Stimulated activated CD4-positive, alpha-beta T cell treated with anti-CD3 and anti-CD28 coated beads, Interleukin-15, amount 100 ng/mL, for 1 hour (primary cell): ENCODE data around the gene NOL4L.

Experiments
- DNase-seq, 2 donors: peaks; one replicate each; pipeline ENCODE4 v3.0.0-alpha.2; 2020; ENCODE audit warnings: low read depth in 1 of 2, low spot score in 1 of 2

Gene NOL4L

DNA sequence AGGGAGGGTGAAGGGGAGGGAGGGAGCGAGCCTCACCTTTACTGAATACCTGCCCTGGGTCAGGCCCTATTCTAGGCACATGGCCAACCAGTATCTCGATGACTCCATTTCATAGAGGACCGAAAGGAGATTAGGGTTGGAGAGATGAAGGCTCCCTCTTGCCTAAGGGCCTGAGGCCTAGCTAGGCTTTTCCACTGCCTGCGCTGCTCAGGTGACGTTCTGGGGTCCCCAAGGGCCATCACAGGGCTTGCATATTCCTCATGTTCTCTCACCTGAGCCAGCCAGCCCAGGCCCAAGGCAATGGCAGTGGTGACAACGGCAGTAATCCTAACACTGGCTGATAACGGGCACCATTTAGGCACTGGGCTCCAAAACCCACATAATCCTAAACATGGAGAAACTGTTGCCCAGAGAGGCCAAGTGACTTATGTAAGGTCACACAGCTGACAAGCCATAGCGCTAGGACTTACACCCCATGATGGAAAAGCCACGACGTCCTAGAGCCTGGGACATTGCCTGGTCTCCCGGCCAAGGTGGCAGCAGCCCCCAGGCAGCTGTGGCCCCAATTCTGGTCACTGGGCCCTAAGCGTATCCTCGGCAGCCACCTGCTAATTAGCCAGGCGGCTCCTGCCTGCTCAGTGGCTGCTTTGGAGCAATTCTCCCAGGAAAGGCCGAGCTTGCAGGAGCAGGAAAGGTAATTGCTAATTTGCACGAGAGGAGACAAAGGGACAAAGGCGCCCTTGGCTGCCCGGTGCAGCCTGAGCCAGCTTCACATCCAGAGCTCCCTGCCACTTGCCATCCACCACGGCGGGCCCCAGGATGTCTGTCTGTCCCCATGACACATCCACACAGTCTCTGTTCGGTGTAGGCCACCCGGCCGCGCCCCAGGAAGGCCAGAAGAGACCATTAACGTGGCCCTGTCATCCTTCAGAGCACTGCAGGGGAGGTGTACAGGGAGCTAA is 21.5 kb downstream of the NOL4L start:
- DNase-seq = no peak

- DNase-seq = no peak
Observed at GRCh38 chr20:32562495-32562911, 22.6 kb downstream of the NOL4L start.

DNA sequence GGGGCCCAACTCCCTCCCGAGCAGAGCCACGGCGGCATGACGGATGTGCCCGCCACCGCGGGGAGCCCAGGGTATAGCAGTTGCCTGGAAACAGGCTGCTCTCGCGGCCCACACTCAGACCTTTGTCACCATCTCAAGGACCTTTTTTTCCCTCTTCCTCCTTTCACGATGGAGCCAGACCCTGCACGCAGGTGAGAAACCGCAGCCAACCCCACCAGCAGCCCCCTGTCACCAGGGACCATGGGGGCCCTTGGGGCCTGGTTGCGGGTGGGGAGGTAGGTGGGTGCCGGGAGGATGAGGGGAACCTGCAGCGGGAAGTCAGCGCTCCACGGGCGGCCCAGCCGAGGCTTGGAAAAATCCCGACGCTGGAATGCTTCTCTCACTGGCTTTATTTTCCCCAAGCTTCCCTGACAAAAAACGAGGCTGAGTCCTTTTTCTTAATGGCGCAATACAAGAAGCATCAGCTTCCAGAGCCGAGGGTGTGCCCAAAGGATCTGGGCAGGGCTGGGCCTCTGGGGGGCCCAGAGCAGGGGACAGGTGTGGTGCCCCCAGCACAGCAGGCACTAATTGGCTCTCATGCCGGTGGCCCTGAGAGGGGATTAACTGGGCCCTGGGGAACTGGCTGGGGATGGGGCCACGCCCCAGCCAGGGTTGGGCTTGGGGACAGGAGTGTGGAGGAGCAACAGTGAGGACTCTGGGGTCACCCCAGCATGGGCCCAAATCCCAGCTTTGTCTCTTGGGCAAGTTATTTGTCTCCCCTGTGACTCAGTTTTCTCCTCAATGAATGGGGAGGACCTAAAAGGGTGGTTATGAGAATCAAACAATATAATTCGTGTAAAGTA is 23.9 kb downstream of the NOL4L start:
- no peak for DNase-seq

- no peak for DNase-seq
Observed at GRCh38 chr20:32560482-32560988, 24.6 kb downstream of the NOL4L start.

DNA sequence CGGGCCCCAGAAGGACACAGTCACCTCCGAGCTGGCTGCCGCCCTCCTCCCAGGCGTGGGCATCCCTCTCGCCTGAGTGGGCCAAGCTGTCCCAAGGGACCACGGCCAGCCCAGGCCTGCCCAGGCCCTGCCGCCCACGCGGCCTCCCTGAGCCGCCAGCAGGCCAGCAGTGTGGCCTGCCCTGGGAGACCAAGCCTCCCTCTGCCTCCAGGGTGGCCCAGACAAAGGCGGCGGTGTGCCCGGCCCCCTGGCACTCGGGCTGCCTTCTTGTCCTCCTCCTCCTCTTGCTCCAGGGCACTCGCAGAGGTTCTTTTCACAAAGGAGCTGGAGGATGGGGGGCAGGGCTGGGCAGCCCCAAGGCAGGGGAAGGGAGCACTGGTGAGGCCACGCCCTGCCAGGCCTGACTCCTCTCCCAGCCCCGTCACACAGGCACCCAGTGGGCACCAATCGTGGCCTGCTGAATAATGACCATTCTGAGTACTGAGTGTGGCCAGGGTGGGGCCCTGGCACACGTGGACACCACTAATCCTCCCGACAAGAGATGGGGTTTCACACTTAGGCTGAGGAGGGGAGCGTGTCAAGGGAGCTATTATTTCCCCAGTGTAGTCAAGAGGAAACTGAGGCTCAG is 25.3 kb downstream of the NOL4L start:
- no peak for DNase-seq

- DNase-seq = no peak
Observed at GRCh38 chr20:32559205-32559752, 25.9 kb downstream of the NOL4L start.

GRCh38 chr20:32558526-32558925 is 26.6 kb downstream of the NOL4L start:
- no peak for DNase-seq

GRCh38 chr20:32557319-32557718 is 27.8 kb downstream of the NOL4L start:
- DNase-seq = no peak

DNA sequence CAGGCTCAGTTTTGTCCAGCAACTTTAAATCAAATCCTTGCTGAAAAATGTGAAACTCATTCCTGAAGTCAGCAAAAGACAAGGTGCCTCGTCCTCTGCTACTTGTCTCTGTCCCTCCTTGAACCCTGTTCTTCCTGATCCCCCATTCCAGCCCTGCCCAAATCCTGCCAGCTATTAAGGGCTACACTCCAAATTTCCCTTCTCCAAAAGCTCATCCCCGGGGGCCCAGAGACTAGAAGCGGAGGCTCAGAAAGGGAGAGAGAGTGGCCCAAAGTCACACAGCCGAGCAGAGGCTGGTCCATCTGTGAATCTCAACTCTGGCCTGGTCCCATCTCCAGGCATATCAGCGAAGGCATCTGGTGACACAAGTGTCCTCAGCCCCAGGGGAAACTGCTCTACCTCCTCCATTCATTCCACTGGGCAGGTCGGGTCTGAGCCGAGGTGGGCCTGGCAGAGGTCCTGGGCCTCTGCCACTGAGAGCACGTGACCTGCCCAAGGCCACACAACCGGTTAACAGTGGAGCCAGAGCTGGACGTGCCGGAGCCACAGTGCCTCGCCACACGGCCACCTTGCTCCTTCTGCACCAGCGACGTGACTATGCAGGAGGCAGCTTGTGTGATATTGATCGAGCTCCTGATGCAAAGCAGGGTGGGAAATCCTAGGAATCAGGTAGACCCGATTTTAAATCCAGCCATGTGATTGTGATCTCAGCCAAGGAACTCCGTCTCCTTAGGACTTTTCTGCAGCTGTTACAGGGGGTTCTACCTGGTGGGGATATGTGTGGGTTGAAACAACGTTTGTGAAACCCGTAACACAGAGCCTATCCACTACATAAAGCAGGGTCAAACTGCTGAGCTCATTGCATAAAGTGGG is 28.6 kb downstream of the NOL4L start:
- no peak for DNase-seq

GRCh38 chr20:32555584-32555983 is 29.5 kb downstream of the NOL4L start:
- DNase-seq = no peak

DNA sequence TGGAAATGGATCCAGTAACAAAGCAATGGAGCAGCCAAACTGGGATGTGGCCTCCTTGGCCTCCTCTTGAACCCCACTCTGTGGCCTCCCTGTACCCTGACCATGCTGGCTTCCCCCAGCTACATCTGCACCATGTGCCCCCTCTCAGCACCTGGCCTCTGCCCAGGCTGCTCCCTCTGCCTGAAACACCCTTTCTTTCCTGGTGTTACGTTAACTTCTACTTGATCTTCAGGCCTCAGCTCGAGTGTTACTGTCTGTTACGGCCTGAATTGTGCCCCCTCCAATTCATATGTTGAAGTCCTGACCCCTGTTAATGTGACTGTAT is 30.2 kb downstream of the NOL4L start:
- DNase-seq = no peak

GRCh38 chr20:32553618-32554017 is 31.5 kb downstream of the NOL4L start:
- no peak for DNase-seq

GRCh38 chr20:32551693-32552092 is 33.4 kb downstream of the NOL4L start:
- no peak for DNase-seq

DNA sequence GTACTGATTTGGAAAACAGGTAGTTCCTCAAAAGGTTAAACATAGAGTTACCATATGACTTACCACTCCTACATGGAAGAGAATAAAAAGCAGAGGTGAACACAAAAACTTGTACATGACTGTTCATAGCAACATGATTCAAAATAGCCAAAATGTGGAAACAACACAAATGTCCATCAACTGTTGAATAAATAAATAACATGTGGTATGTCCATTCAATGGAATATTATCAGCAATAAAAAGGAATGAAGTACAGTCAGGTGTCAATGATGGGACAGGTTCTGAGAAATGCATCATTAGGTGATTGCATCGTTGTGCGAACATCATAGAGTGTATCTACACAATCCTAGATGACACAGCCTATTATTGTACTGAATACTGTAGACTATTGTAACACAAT is 35.3 kb downstream of the NOL4L start:
- DNase-seq = no peak

GRCh38 chr20:32547753-32548034 is 37.4 kb downstream of the NOL4L start:
- DNase-seq = no peak

DNA sequence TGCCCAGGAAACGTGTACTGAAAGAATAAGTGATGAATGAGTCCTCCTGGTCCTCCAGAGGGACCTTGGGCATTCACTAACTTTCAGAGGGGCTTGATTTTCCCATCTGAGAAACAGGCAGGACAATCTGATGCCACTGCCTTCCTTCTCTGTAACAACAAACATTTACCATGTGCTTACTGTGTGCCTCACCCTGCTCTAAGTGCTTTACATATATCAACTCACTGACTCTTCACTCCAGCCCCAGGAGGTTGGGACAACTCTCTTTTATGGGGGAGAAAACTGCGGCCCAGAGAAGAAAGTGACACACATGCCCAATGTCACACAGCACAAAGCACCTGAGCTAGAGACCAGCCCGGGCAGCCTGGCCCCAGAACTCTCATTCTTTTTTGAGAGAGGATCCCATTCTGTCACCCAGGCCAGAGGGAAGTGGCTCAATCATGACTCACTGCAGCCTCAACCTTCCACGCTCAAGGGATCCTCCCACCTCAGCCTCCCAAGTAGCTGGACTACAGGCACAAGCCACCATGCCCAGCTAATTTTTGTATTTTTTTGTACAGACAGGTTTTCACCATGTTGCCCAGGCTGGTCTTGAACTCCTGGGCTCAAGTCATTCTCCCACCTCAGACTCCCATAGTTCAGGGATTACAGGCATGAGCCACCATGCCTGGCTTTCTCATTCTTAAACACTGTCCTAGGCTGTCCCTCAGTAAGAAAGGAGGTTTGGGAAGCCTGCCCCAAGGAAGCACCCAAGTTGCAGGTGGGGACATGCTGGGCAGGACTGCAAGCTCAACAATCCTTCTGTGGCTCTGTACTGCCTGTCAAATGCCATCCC is 38.0 kb downstream of the NOL4L start:
- no peak for DNase-seq

- DNase-seq = no peak
Observed at GRCh38 chr20:32544893-32545840, 40.0 kb downstream of the NOL4L start.

GRCh38 chr20:32544260-32544722 is 40.8 kb downstream of the NOL4L start:
- DNase-seq = no peak
